RWPE1 (cell line): ENCODE results near the gene MRPL3.

Source experiments
- CTCF ChIA-PET: fragments of 350-600 bp; sonication (Branson Sonifier 250); formaldehyde crosslinking; extraction: SDS; loops from one replicate; lab custom pipeline; 2021; lab: Yijun Ruan, JAX
- POLR2A ChIA-PET: fragments of 400-600 bp; formaldehyde crosslinking; extraction: SDS; loops from one replicate; lab custom pipeline; 2020; ENCODE audit warnings: antibody characterized with exemption; ENCODE audit not compliant: low non-redundant PET; lab: Yijun Ruan, JAX
- DNase-seq: peaks from one replicate; pipeline ENCODE4 v3.0.0; 2012; ENCODE audit warnings: low spot score
- H3K27ac ChIP-seq: fragments of 450-650 bp; 2 replicates; pipeline ENCODE4 v1.5.1; 2017
- CTCF ChIP-seq: fragments of 450-650 bp; conservative IDR thresholded peaks from 2 replicates; pipeline ENCODE4 v1.5.1; 2017; ENCODE audit warnings: low read depth, mild to moderate bottlenecking

Gene MRPL3

GRCh38 chr3:131470377-131470776 is 32.4 kb downstream of the MRPL3 start:
- CTCF ChIA-PET: no interaction called here
- no peak for DNase-seq
- no peak overlapping the region for H3K27ac ChIP-seq
- POLR2A ChIA-PET: no interaction called here
- TF ChIP-seq CTCF: no peak

GRCh38 chr3:131458653-131459052 is 44.1 kb downstream of the MRPL3 start:
- no peak for DNase-seq
- ChIA-PET POLR2A (no interaction called here), CTCF (no interaction called here)
- no peak overlapping the region for H3K27ac ChIP-seq
- TF ChIP-seq CTCF: no peak

GRCh38 chr3:131457220-131457619 is 45.6 kb downstream of the MRPL3 start:
- TF ChIP-seq CTCF: no peak
- ChIA-PET POLR2A (no interaction called here), CTCF (interaction anchor here (0.6 kb wide), 1 partner anchor 10 kb away, joined by 5 read pairs; no protein-coding TSS in a partner anchor)
- no peak for DNase-seq
- H3K27ac ChIP-seq: no peak overlapping the region

GRCh38 chr3:131454501-131454900 is 48.3 kb downstream of the MRPL3 start:
- peak; percentile 28 for DNase-seq
- ChIA-PET POLR2A (no interaction called here), CTCF (no interaction called here)
- TF ChIP-seq CTCF: no peak
- no peak overlapping the region for H3K27ac ChIP-seq

GRCh38 chr3:131453533-131453932 is 49.2 kb downstream of the MRPL3 start:
- DNase-seq: no peak
- TF ChIP-seq CTCF: no peak
- ChIA-PET CTCF (no interaction called here), POLR2A (no interaction called here)
- no peak overlapping the region for H3K27ac ChIP-seq

GRCh38 chr3:131447349-131447748 is 55.4 kb downstream of the MRPL3 start:
- no peak for TF ChIP-seq CTCF
- POLR2A ChIA-PET: no interaction called here
- H3K27ac ChIP-seq: no peak overlapping the region
- DNase-seq: no peak
- CTCF ChIA-PET: interaction anchor here (0.7 kb wide), 1 partner anchor 9 kb away, joined by 5 read pairs; no protein-coding TSS in a partner anchor

GRCh38 chr3:131444180-131444579 is 58.6 kb downstream of the MRPL3 start:
- CTCF ChIA-PET: no interaction called here
- DNase-seq: no peak
- H3K27ac ChIP-seq: no peak overlapping the region
- TF ChIP-seq CTCF: no peak
- POLR2A ChIA-PET: no interaction called here
